GM12874 (cell line): ENCODE measurements around the gene SETD2.

Experiments used
- CTCF ChIP-seq: IDR thresholded peaks from 2 replicates; pipeline ENCODE4 v1.5.1; 2011; ENCODE audit warnings: low read depth, mild to moderate bottlenecking, control low read depth, low read length, moderate library complexity; ENCODE audit not compliant: insufficient read depth

The SETD2 gene

GRCh38 chr3:47102081-47102600, 61.8 kb downstream of the SETD2 start:
- TF ChIP-seq CTCF, result no peak

GRCh38 chr3:47098910-47099309, 65.0 kb downstream of the SETD2 start:
- no peak for TF ChIP-seq CTCF

- no peak for TF ChIP-seq CTCF
These were observed 66.0 kb downstream of the SETD2 start for GRCh38 chr3:47097864-47098263.

GRCh38 chr3:47096959-47097358, 67.0 kb downstream of the SETD2 start:
- TF ChIP-seq CTCF, result no peak

GRCh38 chr3:47092090-47092489, 71.8 kb downstream of the SETD2 start:
- TF ChIP-seq CTCF, result no peak

GRCh38 chr3:47089630-47090029, 74.3 kb downstream of the SETD2 start:
- TF ChIP-seq CTCF, result no peak

GRCh38 chr3:47086071-47086470, 77.8 kb downstream of the SETD2 start:
- no peak for TF ChIP-seq CTCF

- TF ChIP-seq CTCF, result no peak
These were observed 80.1 kb downstream of the SETD2 start for GRCh38 chr3:47083786-47084185.
